Activated CD4-positive, alpha-beta T cell treated with anti-CD3 and anti-CD28 coated beads for 36 hours (primary cell): Measurements from ENCODE around the gene PAQR6. TPM values are rescaled to one million over a fixed set of nuclear protein-coding genes. Genes with fewer than 3 reads are reported as not detected.

ENCODE experiments used
- ATAC-seq: fragments of 200-7000 bp; cut with Tn5 transposase; one replicate; pipeline ENCODE4 v1.10.0; 2021; ENCODE audit warnings: mild to moderate bottlenecking, moderate library complexity
- CTCF ChIA-PET: fragments of 350-600 bp; sonication (Branson Sonifier 250); formaldehyde crosslinking; loops from one replicate; lab custom pipeline; 2021; ENCODE audit warnings: antibody characterized with exemption; lab: Charles Lee
- POLR2A ChIA-PET: fragments of 350-600 bp; sonication (Branson Sonifier 250); formaldehyde crosslinking; loops from one replicate; lab custom pipeline; 2021; ENCODE audit warnings: antibody characterized with exemption, inconsistent platforms; lab: Charles Lee
- DNase-seq: peaks from one replicate; pipeline ENCODE4 v3.0.0-alpha.2; 2020
- H3K27ac Mint-ChIP-seq: one replicate; pipeline ENCODE4 v1.8.0; 2021; ENCODE audit warnings: mixed read lengths
- H3K27me3 Mint-ChIP-seq: one replicate; pipeline ENCODE4 v1.8.0; 2021; ENCODE audit warnings: mixed read lengths
- H3K36me3 Mint-ChIP-seq: one replicate; pipeline ENCODE4 v1.8.0; 2021; ENCODE audit warnings: low read depth, mixed read lengths
- H3K4me1 Mint-ChIP-seq: one replicate; pipeline ENCODE4 v1.8.0; 2021; ENCODE audit warnings: mixed read lengths
- H3K4me3 Mint-ChIP-seq: one replicate; pipeline ENCODE4 v1.8.0; 2021; ENCODE audit warnings: mild to moderate bottlenecking, moderate library complexity, mixed read lengths
- H3K9me3 Mint-ChIP-seq: one replicate; pipeline ENCODE4 v1.8.0; 2021; ENCODE audit warnings: low read depth, mixed read lengths
- intact Hi-C, 2 experiments: fragments of 100-400 bp; cut with DNase I in 1 of 2; cut with micrococcal nuclease in 1 of 2; formaldehyde crosslinking; loops; one replicate each; pipeline versions ENCODE4 v1.14.2 to v1.15.1; 2022 to 2024; cut with DNase I, micrococcal nuclease
- total RNA-seq, 2 experiments: library from RNA; stranded (reverse); gene quantifications; one replicate each; pipeline ENCODE4 v1.2.3, GENCODE V29; 2021

Gene PAQR6, protein sequence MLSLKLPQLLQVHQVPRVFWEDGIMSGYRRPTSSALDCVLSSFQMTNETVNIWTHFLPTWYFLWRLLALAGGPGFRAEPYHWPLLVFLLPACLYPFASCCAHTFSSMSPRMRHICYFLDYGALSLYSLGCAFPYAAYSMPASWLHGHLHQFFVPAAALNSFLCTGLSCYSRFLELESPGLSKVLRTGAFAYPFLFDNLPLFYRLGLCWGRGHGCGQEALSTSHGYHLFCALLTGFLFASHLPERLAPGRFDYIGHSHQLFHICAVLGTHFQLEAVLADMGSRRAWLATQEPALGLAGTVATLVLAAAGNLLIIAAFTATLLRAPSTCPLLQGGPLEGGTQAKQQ
- total RNA-seq: 1 to 10 TPM; 4.7 to 5.7 TPM

DNA sequence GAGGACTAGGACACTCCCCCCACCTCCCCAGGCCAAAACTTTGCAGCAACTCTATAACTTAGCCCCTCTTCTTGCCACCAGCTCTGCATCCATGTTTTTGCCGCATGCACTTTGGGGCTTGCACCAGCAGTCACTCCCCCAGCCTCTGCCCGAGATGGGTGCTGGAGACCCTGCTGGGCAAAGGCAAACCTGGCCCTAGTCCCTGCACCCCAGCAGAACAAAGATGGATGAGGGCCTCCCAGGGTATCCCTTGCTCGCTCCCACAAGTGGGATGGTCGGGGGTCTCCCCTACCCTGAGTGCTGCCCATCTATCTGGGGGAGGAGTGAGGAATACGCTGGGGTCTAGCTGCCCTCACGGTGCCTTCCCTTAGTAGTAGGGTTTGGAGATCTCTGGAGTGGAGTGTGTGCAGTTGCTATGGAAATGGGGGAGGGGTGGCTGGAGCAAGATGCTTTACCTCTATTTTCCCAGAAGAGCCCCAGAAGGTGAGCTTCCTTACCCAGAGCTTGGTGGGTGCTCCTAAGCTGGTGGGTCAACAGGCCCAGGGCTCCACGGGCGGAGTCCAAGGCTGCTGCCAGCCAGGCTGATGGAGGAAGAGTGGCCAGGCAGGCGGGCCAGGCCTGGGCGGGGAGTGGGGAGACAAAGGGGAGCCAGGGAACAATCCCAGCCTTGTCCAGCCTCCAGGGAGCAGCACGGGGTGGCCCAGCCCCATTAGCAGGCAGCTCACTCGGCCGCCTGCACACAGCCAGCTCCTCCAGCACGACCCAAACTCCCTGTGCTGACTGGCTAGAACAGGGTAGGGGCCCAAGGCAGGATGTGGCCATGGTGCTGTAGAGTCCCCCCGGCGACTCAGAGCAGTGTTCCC lies at the start of gene PAQR6:
Gene PAQR6, minus strand, starts transcription at position 597 of the 863 bp plus-strand sequence. CDS start 1,325 bp downstream, outside the sequence.
- Mint-ChIP-seq H3K9me3 (no peaks in the 10 kb centered on the region), H3K4me3 (no peak within 1 kb of the TSS), H3K4me1 (peaks cover 11% of the 10 kb centered on the region), H3K36me3 (peaks cover 14% of the 10 kb centered on the region), H3K27ac (no peak within 1 kb of the TSS), H3K27me3 (peaks cover 4% of the 10 kb centered on the region)
- intact Hi-C loops: no loop called here
- ChIA-PET POLR2A (interaction anchor here (1.7 kb wide), 1 partner anchor 10 kb away, joined by 3 read pairs; no protein-coding TSS in a partner anchor), CTCF (interaction anchor here (0.6 to 1.0 kb wide), 2 partner anchors 101 to 103 kb away, joined by 3 read pairs; no protein-coding TSS in a partner anchor)
- no peak for DNase-seq
- no peak for ATAC-seq

DNA sequence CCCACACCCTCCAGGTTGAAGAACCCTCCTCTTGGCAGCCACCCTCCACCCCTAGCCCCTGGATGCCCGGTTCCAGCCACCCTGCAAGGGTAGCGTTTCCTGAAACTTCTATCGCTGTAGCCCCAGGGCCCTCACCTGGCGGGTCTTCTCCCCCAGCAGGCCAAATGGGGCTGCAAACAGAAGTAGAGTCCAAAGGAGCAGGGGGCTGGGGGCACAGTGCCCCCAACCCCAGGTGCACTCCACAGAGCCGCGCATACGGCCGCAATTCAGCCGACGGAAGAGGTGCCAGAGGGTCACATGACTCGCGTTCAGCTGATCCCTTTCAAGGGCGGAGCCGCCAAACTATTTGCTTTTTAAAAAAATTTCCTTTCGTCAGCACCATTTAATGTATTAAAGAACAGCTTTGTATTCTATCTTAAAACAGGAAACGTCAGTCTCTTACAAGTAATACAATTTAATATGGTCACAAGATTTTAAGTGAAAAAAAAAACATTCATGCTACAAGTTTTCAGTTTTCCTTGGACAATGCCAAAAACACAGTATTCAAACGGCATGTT lies 47.6 kb upstream of the PAQR6 start, which contains the start of gene GLMP:
Gene GLMP, minus strand, starts transcription at position 289 of the 557 bp plus-strand sequence. Its CDS starts 34 bp downstream, at position 255.
- ChIA-PET CTCF (interaction anchor here (0.9 to 1.4 kb wide), 4 partner anchors 31 to 228 kb away, joined by 3 read pairs; partner anchors contain the start of gene PMF1), POLR2A (interaction anchor here (0.6 to 1.5 kb wide), 3 partner anchors 13 to 1794 kb away, joined by 3 to 6 read pairs (median 3); partner anchors contain the start of gene SMG5)
- H3K9me3 Mint-ChIP-seq: no peaks in the 10 kb centered on the region
- ATAC-seq (peak; percentile 84), DNase-seq (peak; percentile 81)
- peak within 1 kb of the TSS; percentile 82 for H3K4me3 Mint-ChIP-seq
- H3K27ac Mint-ChIP-seq: peak within 1 kb of the TSS; percentile 65
- H3K36me3 Mint-ChIP-seq: peaks cover 8% of the 10 kb centered on the region
- intact Hi-C loops: loop anchor here in 1 of 2 experiments (1.0 kb wide), 1 partner anchor 13 kb away; the partner anchor contains the start of gene SMG5
- H3K4me1 Mint-ChIP-seq: peaks cover 16% of the 10 kb centered on the region
- H3K27me3 Mint-ChIP-seq: no peaks in the 10 kb centered on the region

DNA sequence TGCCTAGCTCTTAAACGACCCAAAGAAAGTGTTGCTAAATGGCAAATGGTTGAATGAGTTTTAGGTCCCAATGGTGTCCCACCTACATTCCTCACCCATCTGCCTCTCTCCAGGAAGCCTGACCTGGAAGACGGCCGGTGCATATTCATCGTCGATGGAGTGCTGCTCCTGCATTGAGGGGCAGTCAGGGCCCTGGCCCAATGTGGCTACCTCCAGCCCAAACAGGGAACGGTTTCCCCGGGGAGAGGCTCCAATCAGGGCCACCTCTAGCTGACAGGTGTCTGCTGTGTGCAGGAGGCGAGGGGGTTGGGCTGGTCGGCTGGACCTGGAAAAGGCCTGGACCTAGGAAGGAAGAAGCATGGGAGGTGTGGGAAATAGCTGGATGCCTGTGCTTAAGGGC lies 46.0 kb upstream of the PAQR6 start:
- Mint-ChIP-seq H3K4me3 (no peak overlapping the region), H3K4me1 (peaks cover 16% of the 10 kb centered on the region), H3K36me3 (peaks cover 9% of the 10 kb centered on the region), H3K9me3 (no peaks in the 10 kb centered on the region), H3K27me3 (no peaks in the 10 kb centered on the region), H3K27ac (no peak overlapping the region)
- ChIA-PET CTCF (interaction anchor here (0.5 kb wide), 2 partner anchors 109 to 392 kb away, joined by 3 read pairs; no protein-coding TSS in a partner anchor), POLR2A (interaction anchor here (0.5 to 1.0 kb wide), 2 partner anchors 9 to 292 kb away, joined by 3 read pairs; no protein-coding TSS in a partner anchor)
- DNase-seq (no peak), ATAC-seq (no peak)
- intact Hi-C loops: no loop called here

DNA sequence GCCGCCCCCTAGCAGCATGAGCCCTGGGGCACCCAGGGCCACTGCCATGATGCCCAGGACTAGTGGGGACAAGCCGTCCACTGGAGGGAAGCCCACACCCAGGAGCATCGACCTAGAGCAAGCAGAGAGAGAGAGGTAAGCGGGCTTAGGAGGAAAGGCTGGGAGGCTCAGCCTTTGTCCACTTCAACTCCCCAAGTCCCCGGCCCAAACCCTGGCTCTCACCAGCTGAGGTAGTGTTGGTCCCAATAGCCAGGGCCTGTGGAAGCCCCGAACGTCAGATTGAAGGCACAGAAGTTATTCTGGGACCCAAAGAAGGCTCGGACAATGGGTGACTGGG lies 45.2 kb upstream of the PAQR6 start:
- H3K4me3 Mint-ChIP-seq: no peak overlapping the region
- intact Hi-C loops: no loop called here
- peaks cover 16% of the 10 kb centered on the region for H3K4me1 Mint-ChIP-seq
- POLR2A ChIA-PET: no interaction called here
- CTCF ChIA-PET: no interaction called here
- no peaks in the 10 kb centered on the region for H3K27me3 Mint-ChIP-seq
- no peak overlapping the region for H3K27ac Mint-ChIP-seq
- ATAC-seq (no peak), DNase-seq (no peak)
- no peaks in the 10 kb centered on the region for H3K9me3 Mint-ChIP-seq
- peaks cover 9% of the 10 kb centered on the region for H3K36me3 Mint-ChIP-seq

DNA sequence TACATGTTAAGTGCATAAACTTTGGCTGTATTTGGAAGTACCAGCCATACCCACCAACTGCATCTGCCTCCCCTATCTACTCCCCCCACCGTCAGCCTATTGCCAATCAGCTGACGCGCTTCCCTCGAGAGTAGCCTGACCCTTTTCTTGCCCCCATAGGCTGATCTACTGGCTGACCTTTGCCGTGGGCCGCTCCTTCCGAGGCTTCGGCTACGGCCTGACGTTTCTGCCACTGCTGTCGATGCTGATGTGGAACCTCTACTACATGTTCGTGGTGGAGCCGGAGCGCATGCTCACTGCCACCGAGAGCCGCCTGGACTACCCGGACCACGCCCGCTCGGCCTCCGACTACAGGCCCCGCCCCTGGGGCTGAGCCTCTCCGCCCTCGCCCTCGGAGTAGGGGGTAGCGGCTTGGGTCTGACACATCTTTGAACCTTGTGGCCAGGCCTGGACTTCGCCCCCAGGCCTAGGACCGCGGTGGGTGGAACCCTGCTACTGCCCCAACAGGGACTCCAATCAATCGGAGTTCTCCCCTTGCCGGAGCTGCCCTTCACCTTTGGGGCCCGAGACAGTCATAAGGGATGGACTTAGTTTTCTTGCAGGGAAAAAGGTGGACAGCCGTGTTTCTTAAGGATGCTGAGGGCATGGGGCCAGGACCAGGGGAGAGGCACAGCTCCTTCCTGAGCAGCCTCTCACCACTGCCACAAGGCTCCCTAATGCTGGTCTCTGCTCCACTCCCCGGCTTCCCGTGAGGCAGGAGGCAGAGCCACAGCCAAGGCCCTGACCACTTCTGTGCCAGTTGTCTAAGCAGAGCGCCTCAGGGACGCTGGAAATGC lies 43.6 kb upstream of the PAQR6 start:
- Mint-ChIP-seq H3K4me3 (peak overlapping the region; percentile 23), H3K27me3 (no peaks in the 10 kb centered on the region), H3K27ac (no peak overlapping the region), H3K9me3 (no peaks in the 10 kb centered on the region), H3K4me1 (peaks cover 16% of the 10 kb centered on the region), H3K36me3 (peaks cover 9% of the 10 kb centered on the region)
- ATAC-seq (peak; percentile 50), DNase-seq (peak; percentile 50)
- CTCF ChIA-PET: interaction anchor here (0.6 kb wide), 1 partner anchor 34 kb away, joined by 3 read pairs; no protein-coding TSS in a partner anchor
- intact Hi-C loops: no loop called here
- POLR2A ChIA-PET: interaction anchor here (0.6 kb wide), 1 partner anchor 150 kb away, joined by 3 read pairs; no protein-coding TSS in a partner anchor

DNA sequence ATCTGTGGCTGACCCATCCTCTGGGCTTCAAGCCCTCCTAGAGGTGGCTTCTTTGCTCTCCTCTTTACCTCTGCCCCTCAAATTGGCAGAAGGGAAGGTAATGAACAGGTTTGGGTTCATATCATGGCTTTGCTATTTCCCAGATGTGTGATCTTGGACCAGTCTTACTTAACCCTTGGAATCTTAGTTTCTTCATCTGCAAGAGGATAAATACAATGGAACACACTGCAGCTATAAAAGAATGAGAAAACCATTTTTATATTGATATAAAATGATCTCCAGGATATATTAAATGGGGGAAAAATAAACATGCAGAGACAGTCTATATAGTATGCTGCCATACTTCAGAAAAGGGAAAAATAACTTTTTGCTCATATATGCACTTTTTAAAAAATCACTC lies 42.0 kb upstream of the PAQR6 start:
- Mint-ChIP-seq H3K27ac (peak overlapping the region; percentile 14), H3K9me3 (no peaks in the 10 kb centered on the region), H3K4me3 (no peak overlapping the region), H3K4me1 (peaks cover 6% of the 10 kb centered on the region), H3K36me3 (peaks cover 9% of the 10 kb centered on the region), H3K27me3 (no peaks in the 10 kb centered on the region)
- ATAC-seq (no peak), DNase-seq (no peak)
- ChIA-PET CTCF (no interaction called here), POLR2A (no interaction called here)
- intact Hi-C loops: no loop called here

DNA sequence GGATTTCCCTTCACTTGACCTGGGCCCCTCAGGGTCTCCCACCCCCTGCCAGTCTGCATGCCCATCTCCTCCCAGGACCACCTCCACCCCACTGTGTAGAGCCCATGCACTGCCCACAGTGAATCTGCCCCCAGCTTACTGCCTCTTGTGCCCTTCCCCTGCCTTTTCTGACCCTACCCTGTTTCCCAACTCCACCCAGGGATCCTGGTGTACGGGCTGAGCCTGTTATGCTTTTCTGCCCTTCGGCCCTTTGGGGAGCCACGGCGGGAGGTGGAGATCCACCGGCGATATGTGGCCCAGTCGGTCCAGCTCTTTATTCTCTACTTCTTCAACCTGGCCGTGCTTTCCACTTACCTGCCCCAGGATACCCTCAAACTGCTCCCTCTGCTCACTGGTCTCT lies 38.2 kb upstream of the PAQR6 start:
- H3K4me1 Mint-ChIP-seq: peaks cover 17% of the 10 kb centered on the region
- ChIA-PET POLR2A (no interaction called here), CTCF (interaction anchor here (0.5 kb wide), 1 partner anchor 24 kb away, joined by 3 read pairs; no protein-coding TSS in a partner anchor)
- intact Hi-C loops: no loop called here
- no peaks in the 10 kb centered on the region for H3K9me3 Mint-ChIP-seq
- ATAC-seq: no peak
- peaks cover 20% of the 10 kb centered on the region for H3K36me3 Mint-ChIP-seq
- H3K27ac Mint-ChIP-seq: no peak overlapping the region
- H3K27me3 Mint-ChIP-seq: no peaks in the 10 kb centered on the region
- no peak for DNase-seq
- H3K4me3 Mint-ChIP-seq: no peak overlapping the region

DNA sequence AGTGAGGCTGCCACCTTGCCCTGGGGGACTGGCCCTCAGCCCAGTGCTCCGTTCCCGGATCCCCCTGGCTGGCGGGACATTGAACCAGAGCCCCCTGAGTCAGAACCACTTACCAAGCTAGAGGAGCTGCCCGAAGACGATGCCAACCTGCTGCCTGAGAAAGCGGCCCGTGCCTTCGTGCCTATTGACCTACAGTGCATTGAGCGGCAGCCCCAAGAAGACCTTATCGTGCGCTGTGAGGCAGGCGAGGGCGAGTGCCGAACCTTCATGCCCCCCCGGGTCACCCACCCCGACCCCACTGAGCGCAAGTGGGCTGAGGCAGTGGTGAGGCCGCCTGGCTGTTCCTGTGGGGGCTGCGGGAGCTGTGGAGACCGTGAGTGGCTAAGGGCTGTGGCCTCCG lies 37.6 kb upstream of the PAQR6 start:
- Mint-ChIP-seq H3K4me1 (peaks cover 23% of the 10 kb centered on the region), H3K36me3 (peaks cover 18% of the 10 kb centered on the region), H3K27me3 (no peaks in the 10 kb centered on the region), H3K9me3 (no peaks in the 10 kb centered on the region), H3K27ac (no peak overlapping the region), H3K4me3 (no peak overlapping the region)
- intact Hi-C loops: no loop called here
- no peak for DNase-seq
- CTCF ChIA-PET: no interaction called here
- POLR2A ChIA-PET: no interaction called here
- ATAC-seq: no peak

DNA sequence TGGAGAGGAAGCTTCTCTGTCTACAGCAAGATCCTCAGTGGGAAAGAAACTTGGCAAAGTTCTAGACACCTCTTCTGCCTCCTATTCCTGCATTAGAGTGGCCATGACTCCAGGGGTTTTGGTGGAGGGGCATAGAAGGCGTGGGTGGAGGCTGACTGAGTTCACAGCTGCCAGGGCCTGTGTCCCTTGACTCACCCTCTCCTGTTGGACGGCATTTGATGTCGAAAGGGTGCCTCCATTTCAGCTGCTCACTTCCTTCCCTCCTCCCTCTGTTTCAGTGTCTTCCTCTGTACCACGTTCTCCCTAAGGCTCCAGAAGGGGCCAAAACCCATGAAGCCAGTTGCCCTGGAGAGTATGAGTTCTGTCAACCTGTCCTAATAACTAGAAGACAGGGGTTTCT lies 36.9 kb upstream of the PAQR6 start:
- Mint-ChIP-seq H3K27me3 (no peaks in the 10 kb centered on the region), H3K27ac (no peak overlapping the region), H3K4me3 (peak overlapping the region; percentile 21), H3K36me3 (peaks cover 22% of the 10 kb centered on the region), H3K4me1 (peaks cover 29% of the 10 kb centered on the region), H3K9me3 (no peaks in the 10 kb centered on the region)
- intact Hi-C loops: loop anchor here in 1 of 2 experiments (5.0 kb wide), 2 partner anchors 57 to 92 kb away; partner anchors contain the start of gene SLC25A44
- ChIA-PET POLR2A (no interaction called here), CTCF (interaction anchor here (1.1 kb wide), 1 partner anchor 35 kb away, joined by 5 read pairs; no protein-coding TSS in a partner anchor)
- DNase-seq: no peak
- ATAC-seq: no peak

DNA sequence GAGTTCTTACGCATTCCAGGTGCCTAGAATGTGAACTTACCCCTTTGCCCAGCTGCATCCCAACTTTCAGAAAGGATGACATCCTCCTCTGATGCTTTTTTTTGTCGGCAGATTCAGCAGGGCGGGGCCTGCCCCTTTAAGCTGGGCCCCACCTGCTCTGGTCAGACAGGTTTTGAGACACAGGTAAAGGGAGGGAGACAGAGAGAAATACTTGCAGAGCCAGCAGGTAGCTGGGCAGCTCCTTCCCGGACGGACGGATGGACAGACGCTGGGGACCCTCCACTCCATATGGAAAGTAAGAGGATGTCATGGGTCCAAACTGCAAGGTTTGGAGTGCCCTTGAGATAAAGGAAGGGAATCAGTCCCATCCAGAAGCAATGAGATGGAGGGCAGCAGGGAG lies 36.3 kb upstream of the PAQR6 start, which contains the start of gene TMEM79:
Gene TMEM79, plus strand, starts transcription at position 214 of the 400 bp plus-strand sequence. CDS start 902 bp downstream, outside the sequence.
- Mint-ChIP-seq H3K36me3 (peaks cover 21% of the 10 kb centered on the region), H3K9me3 (no peaks in the 10 kb centered on the region), H3K4me1 (peaks cover 29% of the 10 kb centered on the region), H3K27ac (peak within 1 kb of the TSS; percentile 92), H3K27me3 (no peaks in the 10 kb centered on the region), H3K4me3 (peak within 1 kb of the TSS; percentile 96)
- ATAC-seq: no peak
- no peak for DNase-seq
- ChIA-PET CTCF (interaction anchor here (0.9 to 2.0 kb wide), 5 partner anchors 27 to 218 kb away, joined by 3 to 6 read pairs (median 5); no protein-coding TSS in a partner anchor), POLR2A (interaction anchor here (0.6 kb wide), 1 partner anchor 1845 kb away, joined by 3 read pairs; no protein-coding TSS in a partner anchor)
- intact Hi-C loops: loop anchor here in 1 of 2 experiments (5.0 kb wide), 2 partner anchors 57 to 92 kb away; partner anchors contain the start of gene SLC25A44
